Right lobe of liver (tissue), 6 donors: Measurements from ENCODE around the gene MYH10. TPM values are rescaled to one million over a fixed set of nuclear protein-coding genes. Genes with fewer than 3 reads are reported as not detected.

Experiments
- ATAC-seq, 4 donors: fragments of 200-7000 bp; cut with Tn5 transposase; one replicate each; pipeline ENCODE4 v1.9.1; 2020; ENCODE audit warnings: mild to moderate bottlenecking in 4 of 4, moderate library complexity in 4 of 4
- DNase-seq, 3 donors: peaks; one replicate each; pipeline ENCODE4 v3.0.0-alpha.2; 2020
- H3K27ac ChIP-seq, 3 donors: fragments of 200-600 bp; one replicate each; pipeline ENCODE4 v1.8.0; 2022
- H3K27me3 ChIP-seq, 2 donors: fragments of 200-600 bp; one replicate each; pipeline ENCODE4 v1.8.0; 2022
- H3K36me3 ChIP-seq, 4 donors: fragments of 200-600 bp; sonication (generic) in 1 of 4; one replicate each; pipeline versions ENCODE4 v1.5.1 to v1.8.0; 2017 to 2022; ENCODE audit warnings: control low read depth in 1 of 4
- H3K4me1 ChIP-seq, 4 donors: fragments of 200-600 bp; sonication (generic) in 1 of 4; one replicate each; pipeline versions ENCODE4 v1.5.1 to v1.8.0; 2017 to 2022; ENCODE audit warnings: control low read depth in 1 of 4
- H3K4me3 ChIP-seq, 3 donors: fragments of 200-600 bp; one replicate each; pipeline ENCODE4 v1.8.0; 2022
- H3K9me3 ChIP-seq, 4 donors: fragments of 200-600 bp; sonication (generic) in 1 of 4; one replicate each; pipeline versions ENCODE4 v1.5.1 to v1.8.0; 2017 to 2022; ENCODE audit warnings: control low read depth in 1 of 4
- CTCF ChIP-seq, 4 donors: fragments of 200-600 bp in 3 of 4; fragments of 450-650 bp in 1 of 4; IDR thresholded peaks; one replicate each; pipeline versions ENCODE4 v1.5.1 to v1.8.0; 2016 to 2022; ENCODE audit warnings: antibody characterized with exemption in 4 of 4, mild to moderate bottlenecking in 2 of 4
- POLR2A ChIP-seq: fragments of 450-650 bp; IDR thresholded peaks from one replicate; pipeline ENCODE4 v1.6.1; 2017; ENCODE audit warnings: antibody characterized with exemption, mild to moderate bottlenecking
- WGBS: methylation state at CpG from one replicate; pipeline ENCODE4 v1.1.6; 2018; ENCODE audit warnings: low coverage, low lambda C conversion rate; ENCODE audit not compliant: insufficient coverage; ENCODE audit errors: missing lambda C conversion rate; 5-methylcytosine and 5-hydroxymethylcytosine counted together
- intact Hi-C, 2 donors: fragments of 100-400 bp; cut with DNase I; formaldehyde crosslinking; loops; one replicate each; pipeline versions ENCODE4 v1.11.2 to v1.14.1; 2022
- total RNA-seq, 6 experiments: library from RNA; depleted of rRNA in 2 of 6; stranded (reverse); fragments of >200 nt in 2 of 6; fragmentation: NEBNext Ultra II Directional in 3 of 6; extraction: Animal tissue kit (Norgen Biotek cat#: 25700) in 3 of 6; gene quantifications; one replicate each; pipeline versions ENCODE4 v1.1.0 to v1.2.4, GENCODE V29; 2016 to 2023
- donor health status: DM: no; HTN: yes; CAD: no.
- donor health status: DM: no; HTN: no; CAD: no.
- donor health status: DM: no; HTN: no; CAD: no.
- donor health status: DM: no; HTN: yes; CAD: no.
- donor health status: DM: no; HTN: yes; CAD: no.

Gene MYH10
- total RNA-seq, 6 experiments from 2014 or later: 19.8 to 32.9 (median 24.3) TPM

GRCh38 chr17:8628172-8628571 lies 2.4 kb downstream of the MYH10 start:
- H3K27ac ChIP-seq: no peak overlapping the region
- H3K4me1 ChIP-seq: peaks cover 0 to 10% (median 0%) of the 10 kb centered on the region in 4 donors
- no peaks in the 10 kb centered on the region for H3K9me3 ChIP-seq
- WGBS: 52% methylated on average over 2 of the region's 2 CpGs
- intact Hi-C loops: no loop called here
- TF ChIP-seq POLR2A: no peak
- no peak for TF ChIP-seq CTCF (IDR thresholded peaks at IDR 0.05)
- H3K4me3 ChIP-seq: no peak overlapping the region
- no peaks in the 10 kb centered on the region for H3K27me3 ChIP-seq
- ATAC-seq (no peak), DNase-seq (no peak)
- no peaks in the 10 kb centered on the region for H3K36me3 ChIP-seq

GRCh38 chr17:8623591-8623990 lies 6.9 kb downstream of the MYH10 start:
- no peaks in the 10 kb centered on the region for H3K36me3 ChIP-seq
- H3K27ac ChIP-seq: no peak overlapping the region
- intact Hi-C loops: no loop called here
- DNase-seq: no peak
- no peaks in the 10 kb centered on the region for H3K4me1 ChIP-seq
- no peak for ATAC-seq
- no peaks in the 10 kb centered on the region for H3K27me3 ChIP-seq
- H3K9me3 ChIP-seq: no peaks in the 10 kb centered on the region
- H3K4me3 ChIP-seq: no peak overlapping the region
- WGBS: 81% methylated on average over 2 of the region's 2 CpGs
- TF ChIP-seq CTCF (IDR thresholded peaks at IDR 0.05): no peak

- 79% methylated on average over 4 of the region's 4 CpGs for WGBS
- H3K4me3 ChIP-seq: no peak overlapping the region
- ATAC-seq (no peak), DNase-seq (no peak)
- TF ChIP-seq POLR2A (no peak), CTCF (IDR thresholded peaks at IDR 0.05) (no peak)
- no peak overlapping the region for H3K27ac ChIP-seq
- no peaks in the 10 kb centered on the region for H3K27me3 ChIP-seq
- H3K4me1 ChIP-seq: no peaks in the 10 kb centered on the region
- intact Hi-C loops: no loop called here
- no peaks in the 10 kb centered on the region for H3K9me3 ChIP-seq
- no peaks in the 10 kb centered on the region for H3K36me3 ChIP-seq
Observed at GRCh38 chr17:8622191-8622590, 8.3 kb downstream of the MYH10 start.

GRCh38 chr17:8621585-8621984 lies 8.9 kb downstream of the MYH10 start:
- Histone ChIP-seq H3K27ac (no peak overlapping the region), H3K9me3 (no peaks in the 10 kb centered on the region), H3K4me3 (no peak overlapping the region), H3K36me3 (no peaks in the 10 kb centered on the region), H3K4me1 (no peaks in the 10 kb centered on the region), H3K27me3 (no peaks in the 10 kb centered on the region)
- ATAC-seq (no peak), DNase-seq (no peak)
- TF ChIP-seq POLR2A: no peak
- TF ChIP-seq CTCF (IDR thresholded peaks at IDR 0.05): no peak
- 62% methylated on average over 3 of the region's 3 CpGs for WGBS
- intact Hi-C loops: no loop called here

GRCh38 chr17:8619294-8619693 lies 11.2 kb downstream of the MYH10 start:
- 94% methylated on average over 6 of the region's 6 CpGs for WGBS
- no peak for ATAC-seq

More at GRCh38 chr17:8619294-8619693, 11.2 kb downstream of the MYH10 start:
- H3K27me3 ChIP-seq: no peaks in the 10 kb centered on the region
- H3K4me1 ChIP-seq: no peaks in the 10 kb centered on the region
- TF ChIP-seq POLR2A (no peak), CTCF (IDR thresholded peaks at IDR 0.05) (no peak)
- no peak overlapping the region for H3K4me3 ChIP-seq
- no peaks in the 10 kb centered on the region for H3K36me3 ChIP-seq
- H3K9me3 ChIP-seq: no peaks in the 10 kb centered on the region
- no peak for DNase-seq
- intact Hi-C loops: no loop called here
- H3K27ac ChIP-seq: no peak overlapping the region
